Duodenal mucosa (tissue), 2 donors: Measurements from ENCODE around the gene CARD9.

ENCODE experiments used
- H3K27ac ChIP-seq: one replicate; pipeline ENCODE4 v1.7.0; 2013; ENCODE audit warnings: low read depth, low read length
- H3K27me3 ChIP-seq, 2 donors: one replicate each; pipeline ENCODE4 v1.7.0; 2013; ENCODE audit warnings: low read length in 2 of 2, control low read depth in 1 of 2; ENCODE audit not compliant: insufficient read depth in 2 of 2, control insufficient read depth in 1 of 2
- H3K36me3 ChIP-seq, 2 donors: one replicate each; pipeline ENCODE4 v1.7.0; 2013; ENCODE audit warnings: low read length in 2 of 2, control low read depth in 1 of 2; ENCODE audit not compliant: insufficient read depth in 2 of 2, control insufficient read depth in 1 of 2
- H3K4me1 ChIP-seq, 2 donors: one replicate each; pipeline ENCODE4 v1.7.0; 2013; ENCODE audit warnings: low read length in 2 of 2, control low read depth in 1 of 2; ENCODE audit not compliant: insufficient read depth in 2 of 2, control insufficient read depth in 1 of 2
- H3K4me3 ChIP-seq, 2 donors: one replicate each; pipeline ENCODE4 v1.7.0; 2013; ENCODE audit warnings: low read length in 2 of 2, low read depth in 1 of 2
- H3K9ac ChIP-seq, 2 donors: one replicate each; pipeline ENCODE4 v1.7.0; 2013; ENCODE audit warnings: low read length in 2 of 2, low read depth in 1 of 2
- H3K9me3 ChIP-seq, 2 donors: one replicate each; pipeline ENCODE4 v1.7.0; 2013; ENCODE audit warnings: low read length in 2 of 2, control low read depth in 1 of 2; ENCODE audit not compliant: control insufficient read depth in 1 of 2

The CARD9 gene

GRCh38 chr9:136374183-136374575, 710 bp upstream of the CARD9 start:
- H3K4me3 ChIP-seq = no peak overlapping the region
- peaks cover 7 to 9% of the 10 kb centered on the region in 2 donors for H3K4me1 ChIP-seq
- peaks cover 0 to 2% of the 10 kb centered on the region in 2 donors for H3K36me3 ChIP-seq
- no peak overlapping the region for H3K9ac ChIP-seq
- H3K27me3 ChIP-seq = no peaks in the 10 kb centered on the region
- H3K27ac ChIP-seq = no peak overlapping the region
- no peaks in the 10 kb centered on the region for H3K9me3 ChIP-seq

GRCh38 chr9:136372561-136373299, 739 bp downstream of the CARD9 start:
- Histone ChIP-seq H3K4me1 (peaks cover 7 to 9% of the 10 kb centered on the region in 2 donors), H3K27me3 (no peaks in the 10 kb centered on the region), H3K27ac (no peak overlapping the region), H3K9ac (no peak overlapping the region), H3K4me3 (peak overlapping the region; percentile 50 to 53), H3K9me3 (no peaks in the 10 kb centered on the region), H3K36me3 (no peaks in the 10 kb centered on the region)

GRCh38 chr9:136372006-136372405, 1.5 kb downstream of the CARD9 start:
- H3K9ac ChIP-seq = no peak overlapping the region
- H3K4me3 ChIP-seq = no peak overlapping the region
- no peaks in the 10 kb centered on the region for H3K36me3 ChIP-seq
- H3K4me1 ChIP-seq = peaks cover 7 to 9% of the 10 kb centered on the region in 2 donors
- no peak overlapping the region for H3K27ac ChIP-seq
- H3K27me3 ChIP-seq = no peaks in the 10 kb centered on the region
- H3K9me3 ChIP-seq = no peaks in the 10 kb centered on the region

- H3K9me3 ChIP-seq = no peaks in the 10 kb centered on the region
- no peak overlapping the region for H3K4me3 ChIP-seq
- H3K27me3 ChIP-seq = no peaks in the 10 kb centered on the region
- H3K4me1 ChIP-seq = peaks cover 7 to 9% of the 10 kb centered on the region in 2 donors
- no peaks in the 10 kb centered on the region for H3K36me3 ChIP-seq
- no peak overlapping the region for H3K9ac ChIP-seq
- H3K27ac ChIP-seq = no peak overlapping the region
Measured at GRCh38 chr9:136371533-136371880, 2.0 kb downstream of the CARD9 start.

GRCh38 chr9:136370687-136371532, 2.6 kb downstream of the CARD9 start:
- peaks cover 7 to 9% of the 10 kb centered on the region in 2 donors for H3K4me1 ChIP-seq
- no peaks in the 10 kb centered on the region for H3K9me3 ChIP-seq
- no peak overlapping the region for H3K27ac ChIP-seq
- no peak overlapping the region for H3K9ac ChIP-seq
- no peak overlapping the region for H3K4me3 ChIP-seq
- H3K27me3 ChIP-seq = no peaks in the 10 kb centered on the region
- H3K36me3 ChIP-seq = no peaks in the 10 kb centered on the region

GRCh38 chr9:136370037-136370436, 3.4 kb downstream of the CARD9 start:
- Histone ChIP-seq H3K9me3 (no peaks in the 10 kb centered on the region), H3K4me3 (no peak overlapping the region), H3K27me3 (no peaks in the 10 kb centered on the region), H3K36me3 (no peaks in the 10 kb centered on the region), H3K9ac (no peak overlapping the region), H3K27ac (no peak overlapping the region), H3K4me1 (peaks cover 7 to 9% of the 10 kb centered on the region in 2 donors)

GRCh38 chr9:136368190-136368589, 5.3 kb downstream of the CARD9 start:
- Histone ChIP-seq H3K9me3 (no peaks in the 10 kb centered on the region), H3K4me3 (no peak overlapping the region), H3K4me1 (peaks cover 9 to 13% of the 10 kb centered on the region in 2 donors)

GRCh38 chr9:136367296-136368145, 5.9 kb downstream of the CARD9 start:
- H3K27me3 ChIP-seq = no peaks in the 10 kb centered on the region
- no peak overlapping the region for H3K9ac ChIP-seq
- no peaks in the 10 kb centered on the region for H3K9me3 ChIP-seq
- no peaks in the 10 kb centered on the region for H3K36me3 ChIP-seq
- no peak overlapping the region for H3K27ac ChIP-seq
- H3K4me1 ChIP-seq = peaks cover 7 to 18% of the 10 kb centered on the region in 2 donors
- H3K4me3 ChIP-seq = no peak overlapping the region

More at GRCh38 chr9:136368190-136368589, 5.3 kb downstream of the CARD9 start:
- H3K36me3 ChIP-seq = no peaks in the 10 kb centered on the region
- no peak overlapping the region for H3K9ac ChIP-seq
- no peak overlapping the region for H3K27ac ChIP-seq
- H3K27me3 ChIP-seq = no peaks in the 10 kb centered on the region

GRCh38 chr9:136366826-136367225, 6.6 kb downstream of the CARD9 start:
- Histone ChIP-seq H3K27ac (no peak overlapping the region), H3K36me3 (no peaks in the 10 kb centered on the region), H3K9ac (no peak overlapping the region), H3K9me3 (no peaks in the 10 kb centered on the region), H3K27me3 (no peaks in the 10 kb centered on the region), H3K4me3 (no peak overlapping the region), H3K4me1 (peaks cover 8 to 16% of the 10 kb centered on the region in 2 donors)
